OCI-LY3 (cell line): ENCODE measurements around the gene PCED1A.

Source experiments
- EZH2phosphoT487 ChIP-seq: fragments of 200-600 bp; shearing (Covaris generic); IDR thresholded peaks from 2 replicates; pipeline ENCODE4 v1.6.1; 2018; ENCODE audit warnings: antibody characterized with exemption, mixed run types, low read depth
- TF ChIP-seq, protein P1 (sequence below): fragments of 200-600, 300-600 bp; sonication (generic); IDR thresholded peaks from 2 replicates; pipeline ENCODE4 v1.5.1; 2014; ENCODE audit warnings: antibody characterized with exemption, low read length, low read depth

DNA sequence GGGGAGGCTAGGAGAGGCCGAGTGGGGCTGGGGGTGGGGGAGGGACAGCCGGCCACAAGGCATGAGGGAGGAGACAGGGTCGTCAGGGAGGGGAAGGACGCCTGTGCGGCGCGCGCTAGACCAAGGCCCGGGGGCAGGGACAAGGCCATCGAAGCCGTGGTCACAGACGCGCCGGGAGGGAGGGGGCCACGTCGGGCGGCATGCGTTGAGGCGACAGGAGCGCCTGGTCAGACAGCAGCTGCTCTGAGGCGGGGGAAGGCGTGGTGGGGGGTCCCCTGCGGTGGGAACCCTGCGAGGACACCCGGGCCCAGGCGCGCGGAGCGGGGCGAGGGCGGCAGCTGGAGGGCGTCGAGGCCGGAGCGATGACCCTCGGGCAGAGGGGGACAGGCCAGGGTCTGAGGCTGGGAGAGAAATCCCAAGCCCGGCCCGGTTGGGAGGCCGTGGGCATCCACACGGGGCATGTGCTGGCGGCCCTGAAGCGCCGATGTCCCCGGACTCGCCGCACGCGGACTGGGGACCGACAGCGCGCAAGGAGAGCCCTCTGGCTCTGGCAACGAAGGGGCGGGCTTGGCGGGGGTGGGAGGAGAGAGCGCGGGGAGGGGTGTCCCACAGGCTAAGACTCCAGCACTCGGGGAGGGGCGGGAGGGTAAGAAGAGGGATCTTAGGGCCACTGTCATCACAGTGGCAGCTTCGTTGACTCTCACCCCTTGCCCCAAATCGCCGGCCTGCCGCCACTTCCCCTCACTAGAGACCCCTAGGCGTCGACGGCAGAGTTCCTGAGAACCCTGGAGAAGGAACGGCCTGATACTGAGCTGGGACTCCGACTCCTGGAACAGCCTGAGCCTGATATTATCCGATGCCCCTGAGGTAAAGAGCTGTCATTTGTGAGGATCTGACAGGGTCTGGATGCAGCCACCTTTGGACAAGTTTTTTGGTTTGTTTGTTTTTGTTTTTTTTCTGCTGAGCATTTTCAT, 19.3 kb downstream of the PCED1A start:
- TF ChIP-seq, protein P1, sequence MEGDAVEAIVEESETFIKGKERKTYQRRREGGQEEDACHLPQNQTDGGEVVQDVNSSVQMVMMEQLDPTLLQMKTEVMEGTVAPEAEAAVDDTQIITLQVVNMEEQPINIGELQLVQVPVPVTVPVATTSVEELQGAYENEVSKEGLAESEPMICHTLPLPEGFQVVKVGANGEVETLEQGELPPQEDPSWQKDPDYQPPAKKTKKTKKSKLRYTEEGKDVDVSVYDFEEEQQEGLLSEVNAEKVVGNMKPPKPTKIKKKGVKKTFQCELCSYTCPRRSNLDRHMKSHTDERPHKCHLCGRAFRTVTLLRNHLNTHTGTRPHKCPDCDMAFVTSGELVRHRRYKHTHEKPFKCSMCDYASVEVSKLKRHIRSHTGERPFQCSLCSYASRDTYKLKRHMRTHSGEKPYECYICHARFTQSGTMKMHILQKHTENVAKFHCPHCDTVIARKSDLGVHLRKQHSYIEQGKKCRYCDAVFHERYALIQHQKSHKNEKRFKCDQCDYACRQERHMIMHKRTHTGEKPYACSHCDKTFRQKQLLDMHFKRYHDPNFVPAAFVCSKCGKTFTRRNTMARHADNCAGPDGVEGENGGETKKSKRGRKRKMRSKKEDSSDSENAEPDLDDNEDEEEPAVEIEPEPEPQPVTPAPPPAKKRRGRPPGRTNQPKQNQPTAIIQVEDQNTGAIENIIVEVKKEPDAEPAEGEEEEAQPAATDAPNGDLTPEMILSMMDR, result no peak
- TF ChIP-seq EZH2phosphoT487, result no peak
